K562 (cell line): Measurements from ENCODE around the gene SMARCD2. TPM values are rescaled to one million over a fixed set of nuclear protein-coding genes. Genes with fewer than 3 reads are reported as not detected.

ENCODE experiments used
- ATAC-seq: fragments of 200-7000 bp; cut with Tn5 transposase; 3 replicates; pipeline ENCODE4 v1.9.1; 2020; ENCODE audit warnings: moderate library complexity
- BruUV-seq: library from RNA; stranded (reverse); fragments of 400-500 nt; replicated peaks from 2 replicates; lab custom pipeline; 2021; lab: Mats Ljungman, UMichigan
- CTCF ChIA-PET: fragments of 300-600 bp; formaldehyde crosslinking; extraction: SDS; loops from one replicate; lab custom pipeline; 2021; ENCODE audit warnings: low intra/inter-chr PET ratio; lab: Yijun Ruan, JAX
- POLR2A ChIA-PET: fragments of 300-600, 350-650 bp; sonication (Branson Sonifier 250); formaldehyde crosslinking; extraction: SDS; loops from one replicate; lab custom pipeline; 2021; ENCODE audit warnings: antibody characterized with exemption, inconsistent platforms; lab: Yijun Ruan, JAX
- DNase-seq, 4 experiments: peaks; one replicate each; pipeline versions ENCODE4 v3.0.0 to v3.0.0-alpha.2; 2011 to 2018; ENCODE audit warnings: low spot score in 3 of 4, mixed read lengths in 3 of 4; ENCODE audit errors: extremely low read depth in 1 of 4
- FAIRE-seq: peaks from 2 replicates; lab custom pipeline; 2011; peaks lifted over from hg19 to GRCh38; lab: Jason Lieb, UNC
- H2AFZ ChIP-seq: 2 replicates; pipeline ENCODE4 v1.6.0; 2011; ENCODE audit warnings: low read depth, low read length, control low read depth, inconsistent platforms
- H3K27ac ChIP-seq: fragments of 200-600 bp; 3 replicates; pipeline ENCODE4 v1.8.0; 2011; ENCODE audit warnings: low read depth, mild to moderate bottlenecking, control low read depth, inconsistent platforms, low read length, moderate library complexity, mixed read lengths; ENCODE audit errors: extremely low read depth
- H3K27me3 ChIP-seq, 2 experiments: fragments of 300-600 bp in 1 of 2; 2 replicates in 1 of 2; 3 replicates in 1 of 2; pipeline versions ENCODE4 v1.6.0 to v1.8.0; 2011; ENCODE audit warnings: inconsistent platforms in 2 of 2, low read length in 2 of 2, mild to moderate bottlenecking in 1 of 2, mixed read lengths in 1 of 2, moderate library complexity in 1 of 2; ENCODE audit not compliant: control insufficient read depth in 2 of 2, insufficient read depth in 2 of 2
- H3K36me3 ChIP-seq: fragments of 300-600 bp; 3 replicates; pipeline ENCODE4 v1.8.0; 2011; ENCODE audit warnings: mild to moderate bottlenecking, low read length, inconsistent platforms; ENCODE audit not compliant: control insufficient read depth, insufficient read depth
- H3K4me1 ChIP-seq, 2 experiments: fragments of 200-600 bp in 1 of 2; replicated peaks in 1 of 2; 2 replicates in 1 of 2; 3 replicates in 1 of 2; pipeline versions ENCODE4 v1.5.1 to v1.8.0; 2011; ENCODE audit warnings: inconsistent platforms in 2 of 2, low read length in 2 of 2, mild to moderate bottlenecking in 1 of 2, mixed read lengths in 1 of 2, moderate library complexity in 1 of 2; ENCODE audit not compliant: control insufficient read depth in 2 of 2, insufficient read depth in 2 of 2
- H3K4me2 ChIP-seq: 2 replicates; pipeline ENCODE4 v1.6.1; 2011; ENCODE audit warnings: low read length, control low read depth, inconsistent platforms, mixed read lengths; ENCODE audit not compliant: insufficient read depth
- H3K4me3 ChIP-seq: fragments of 200-600 bp; sonication (generic), shearing (Covaris generic); 2 replicates; pipeline ENCODE4 v1.5.1; 2016; ENCODE audit warnings: control low read depth, inconsistent platforms
- H3K79me2 ChIP-seq: fragments of 200-600 bp; 3 replicates; pipeline ENCODE4 v1.8.0; 2011; ENCODE audit warnings: low read length, inconsistent platforms; ENCODE audit not compliant: control insufficient read depth, insufficient read depth
- H3K9ac ChIP-seq, 2 experiments: 2 replicates each; pipeline versions ENCODE4 v1.6.0 to v1.6.1; 2011; ENCODE audit warnings: low read depth in 2 of 2, low read length in 2 of 2, control low read depth in 1 of 2, inconsistent platforms in 1 of 2, mild to moderate bottlenecking in 1 of 2, mixed read lengths in 1 of 2; ENCODE audit not compliant: insufficient read depth in 1 of 2
- H3K9me1 ChIP-seq: one replicate; pipeline ENCODE4 v1.6.0; 2011; ENCODE audit warnings: inconsistent platforms, mild to moderate bottlenecking, low read length, moderate library complexity; ENCODE audit not compliant: control insufficient read depth, insufficient read depth
- H3K9me3 ChIP-seq: replicated peaks from 2 replicates; pipeline ENCODE4 v1.5.1; 2011; ENCODE audit warnings: low read depth, low read length, inconsistent platforms; ENCODE audit not compliant: control insufficient read depth, insufficient read depth
- H4K20me1 ChIP-seq: replicated peaks from 2 replicates; pipeline ENCODE4 v1.6.1; 2011; ENCODE audit warnings: low read length, inconsistent platforms, mixed read lengths; ENCODE audit not compliant: control insufficient read depth, insufficient read depth
- ADNP ChIP-seq: fragments of 200-800 bp; sonication (Bioruptor generic); IDR thresholded peaks from 2 replicates; pipeline ENCODE4 v1.6.1; 2016; ENCODE audit warnings: missing genetic modification characterization, missing compliant biosample characterization
- HMG20B ChIP-seq: fragments of 250-450 bp; sonication (Bioruptor Pico); IDR thresholded peaks from 2 replicates; pipeline ENCODE4 v1.5.0; 2021; ENCODE audit warnings: mild to moderate bottlenecking
- HNRNPH1 ChIP-seq: fragments of 200-400 bp; formaldehyde crosslinking; optimal IDR thresholded peaks from 2 replicates; pipeline ENCODE3; 2017; ENCODE audit warnings: low read depth, mild to moderate bottlenecking, low read length, moderate library complexity
- HSF4 ChIP-seq: fragments of 250-450 bp; sonication (Bioruptor Pico); IDR thresholded peaks from 2 replicates; pipeline ENCODE4 v2.1.2; 2022; ENCODE audit warnings: mild to moderate bottlenecking, moderate library complexity, borderline replicate concordance
- IRF9 ChIP-seq: fragments of 450-650 bp; IDR thresholded peaks from 2 replicates; pipeline ENCODE4 v1.6.1; 2016; ENCODE audit warnings: missing biosample characterization, missing genetic modification characterization
- NKRF ChIP-seq: fragments of 450-650 bp; IDR thresholded peaks from 2 replicates; pipeline ENCODE4 v1.6.1; 2016; ENCODE audit warnings: borderline replicate concordance
- POLR2A ChIP-seq: fragments of 450-650 bp; conservative IDR thresholded peaks from 2 replicates; pipeline ENCODE4 v1.6.1; 2016
- SLC30A9 ChIP-seq: fragments of 250-450 bp; sonication (Bioruptor Pico); IDR thresholded peaks from 2 replicates; pipeline ENCODE4 v1.8.0; 2022; ENCODE audit warnings: mild to moderate bottlenecking, moderate library complexity
- TSC22D4 ChIP-seq: fragments of 450-650 bp; IDR thresholded peaks from 2 replicates; pipeline ENCODE4 v1.6.1; 2016; ENCODE audit warnings: missing genetic modification characterization, missing biosample characterization, control low read depth
- ZNF140 ChIP-seq: fragments of 250-450 bp; sonication (Bioruptor Pico); IDR thresholded peaks from 2 replicates; pipeline ENCODE4 v1.8.0; 2021; ENCODE audit warnings: moderate library complexity, mild to moderate bottlenecking, inconsistent platforms
- ZNF23 ChIP-seq: fragments of 250-450 bp; sonication (Bioruptor Pico); IDR thresholded peaks from 2 replicates; pipeline ENCODE4 v1.4.0; 2020; ENCODE audit warnings: mild to moderate bottlenecking
- ZNF280A ChIP-seq: fragments of 450-650 bp; IDR thresholded peaks from 2 replicates; pipeline ENCODE4 v1.6.1; 2018; ENCODE audit warnings: mild to moderate bottlenecking, low read depth; ENCODE audit not compliant: partially characterized antibody
- ZNF384 ChIP-seq: IDR thresholded peaks from 2 replicates; pipeline ENCODE4 v1.6.1; 2012; ENCODE audit warnings: low read depth, low read length, improper control_type of control experiment
- ZNF780A ChIP-seq: fragments of 250-450 bp; sonication (Bioruptor Pico); IDR thresholded peaks from 2 replicates; pipeline ENCODE4 v1.5.0; 2021; ENCODE audit warnings: mild to moderate bottlenecking
- ZNF79 ChIP-seq: fragments of 250-450 bp; sonication (Bioruptor Pico); IDR thresholded peaks from 2 replicates; pipeline ENCODE4 v1.4.0; 2020; ENCODE audit warnings: low read depth, mild to moderate bottlenecking, moderate library complexity
- WGBS: fragments of 100-300 bp; shearing (Covaris generic); methylation state at CpG from one replicate; pipeline ENCODE4 v1.1.6; 2016; ENCODE audit warnings: low coverage, mixed read lengths; ENCODE audit not compliant: insufficient coverage; ENCODE audit errors: missing lambda C conversion rate; 5-methylcytosine and 5-hydroxymethylcytosine counted together
- in situ Hi-C: fragments of 300-500 bp; cut with MboI; formaldehyde crosslinking; loops from 4 replicates; pipeline ENCODE4 v1.15.0; 2018; ENCODE audit warnings: inconsistent platforms, mixed read lengths
- intact Hi-C: fragments of 100-400 bp; cut with micrococcal nuclease; formaldehyde crosslinking; loops from 2 replicates; pipeline ENCODE4 v1.14.2; 2022
- polyA plus RNA-seq, 8 experiments: library from polyadenylated mRNA; depleted of rRNA in 4 of 8; stranded (reverse) in 5 of 8; unstranded in 3 of 8; fragments of >200 nt; fragmentation: Nextera tagmentation in 2 of 8; fragmentation: Illumina TruSeq in 1 of 8; extraction: Ambion mirVana in 2 of 8; extraction: Trizol in 1 of 8; gene quantifications; 2 replicates each; pipeline versions ENCODE4 v1.2.1 to v1.2.3, GENCODE V29; 2011 to 2014; ENCODE audit warnings: inconsistent platforms in 1 of 8, missing spikeins in 1 of 8
- total RNA-seq, 7 experiments: library from RNA; depleted of rRNA in 6 of 7; stranded (reverse); fragments of >200 nt in 6 of 7; fragmentation: Illumina TruSeq in 2 of 7; extraction: Trizol in 2 of 7; gene quantifications; 2 replicates each; pipeline versions ENCODE4 v1.2.1 to v1.2.3, GENCODE V29; 2011 to 2021; ENCODE audit warnings: low replicate concordance in 1 of 7

SMARCD2 gene
- total and polyA plus RNA-seq, 9 of the 15 experiments (the other 6 are each of a cell fraction or from before 2014, with no cell fraction given): 1.7 to 114 (median 90.3) TPM

GRCh38 chr17:63809970-63810369 lies 32.5 kb downstream of the SMARCD2 start (continued):
- TF ChIP-seq HSF4 (CRISPR knock-in tag): no peak
- TF ChIP-seq HNRNPH1: no peak
- TF ChIP-seq ZNF780A: no peak
- TF ChIP-seq ZNF79: no peak
- TF ChIP-seq HMG20B: no peak

GRCh38 chr17:63805591-63805990 lies 36.9 kb downstream of the SMARCD2 start:
- peaks cover 95% of the 10 kb centered on the region for H3K36me3 ChIP-seq
- no peak for TF ChIP-seq ZNF280A
- no peak for TF ChIP-seq ZNF23
- TF ChIP-seq ZNF384: no peak
- no peak for TF ChIP-seq SLC30A9 (CRISPR knock-in tag)
- no peak for TF ChIP-seq POLR2A
- no peak for TF ChIP-seq ADNP (tag)
- TF ChIP-seq TSC22D4 (tag): no peak
- no peak for TF ChIP-seq IRF9 (tag)
- TF ChIP-seq ZNF140 (CRISPR knock-in tag): no peak
- no peak for TF ChIP-seq NKRF
- TF ChIP-seq, all 486 proteins: peak for 0
- Histone ChIP-seq H3K9me1 (no peaks in the 10 kb centered on the region), H2AFZ (no peak overlapping the region), H3K27ac (no peak overlapping the region), H3K4me2 (no peak overlapping the region), H3K4me3 (no peak overlapping the region), H3K9ac (no peak overlapping the region), H4K20me1 (no peaks in the 10 kb centered on the region), H3K79me2 (no peaks in the 10 kb centered on the region; the same call in 2 of the 3 replicates), H3K9me3 (no peaks in the 10 kb centered on the region), H3K4me1 (no peaks in the 10 kb centered on the region), H3K27me3 (no peaks in the 10 kb centered on the region)
- 18% methylated on average over 2 of the region's 2 CpGs for WGBS
- no peak for FAIRE-seq
- no peak for ATAC-seq
- in situ Hi-C loops (no loop called here), intact Hi-C loops (no loop called here)
- ChIA-PET CTCF (no interaction called here), POLR2A (interaction anchor here (1.7 kb wide), 1 partner anchor 22 kb away, joined by 4 read pairs; no protein-coding TSS in a partner anchor)
- no peak for DNase-seq
- TSS peak; percentile 21 for BruUV-seq
